Endothelial cell (in vitro differentiated cells): ENCODE measurements around the gene SLC47A1. TPM values are rescaled to one million over a fixed set of nuclear protein-coding genes. Genes with fewer than 3 reads are reported as not detected.
A peak's percentile ranks its signal among the peaks of the same experiment; 100 is the strongest.

Source experiments
- DNase-seq: peaks from one replicate; pipeline ENCODE4 v3.0.0; 2021; ENCODE audit warnings: low spot score
- H3K27ac Mint-ChIP-seq: one replicate; pipeline ENCODE4 v1.8.0; 2021; ENCODE audit warnings: mixed read lengths, inconsistent platforms; ENCODE audit not compliant: unreplicated experiment
- H3K27me3 Mint-ChIP-seq: one replicate; pipeline ENCODE4 v1.8.0; 2021; ENCODE audit warnings: mild to moderate bottlenecking, moderate library complexity, mixed read lengths, inconsistent platforms; ENCODE audit not compliant: unreplicated experiment
- H3K36me3 Mint-ChIP-seq: one replicate; pipeline ENCODE4 v1.8.0; 2021; ENCODE audit warnings: mild to moderate bottlenecking, low read depth, mixed read lengths, inconsistent platforms; ENCODE audit not compliant: unreplicated experiment
- H3K4me1 Mint-ChIP-seq: one replicate; pipeline ENCODE4 v1.8.0; 2021; ENCODE audit warnings: mild to moderate bottlenecking, mixed read lengths, inconsistent platforms; ENCODE audit not compliant: unreplicated experiment
- H3K4me3 Mint-ChIP-seq: one replicate; pipeline ENCODE4 v1.8.0; 2021; ENCODE audit warnings: mild to moderate bottlenecking, mixed read lengths, inconsistent platforms; ENCODE audit not compliant: unreplicated experiment
- H3K9me3 Mint-ChIP-seq: one replicate; pipeline ENCODE4 v1.8.0; 2021; ENCODE audit warnings: mixed read lengths, inconsistent platforms; ENCODE audit not compliant: unreplicated experiment
- total RNA-seq: library from RNA; stranded (reverse); fragmentation: NEBNext Ultra II Directional; extraction: Animal tissue kit (Norgen Biotek cat#: 25700); gene quantifications from one replicate; pipeline ENCODE4 v1.2.1, GENCODE V29; 2021; ENCODE audit not compliant: unreplicated experiment
- TF ChIP-seq, protein P1 (sequence below): fragments of 200-600 bp; sonication (generic); IDR thresholded peaks from one replicate; pipeline ENCODE4 v1.5.0; 2021; ENCODE audit warnings: antibody characterized with exemption; ENCODE audit not compliant: unreplicated experiment

Gene SLC47A1
- total RNA-seq, 1 donor from 2014 or later: 6.8 TPM

DNA sequence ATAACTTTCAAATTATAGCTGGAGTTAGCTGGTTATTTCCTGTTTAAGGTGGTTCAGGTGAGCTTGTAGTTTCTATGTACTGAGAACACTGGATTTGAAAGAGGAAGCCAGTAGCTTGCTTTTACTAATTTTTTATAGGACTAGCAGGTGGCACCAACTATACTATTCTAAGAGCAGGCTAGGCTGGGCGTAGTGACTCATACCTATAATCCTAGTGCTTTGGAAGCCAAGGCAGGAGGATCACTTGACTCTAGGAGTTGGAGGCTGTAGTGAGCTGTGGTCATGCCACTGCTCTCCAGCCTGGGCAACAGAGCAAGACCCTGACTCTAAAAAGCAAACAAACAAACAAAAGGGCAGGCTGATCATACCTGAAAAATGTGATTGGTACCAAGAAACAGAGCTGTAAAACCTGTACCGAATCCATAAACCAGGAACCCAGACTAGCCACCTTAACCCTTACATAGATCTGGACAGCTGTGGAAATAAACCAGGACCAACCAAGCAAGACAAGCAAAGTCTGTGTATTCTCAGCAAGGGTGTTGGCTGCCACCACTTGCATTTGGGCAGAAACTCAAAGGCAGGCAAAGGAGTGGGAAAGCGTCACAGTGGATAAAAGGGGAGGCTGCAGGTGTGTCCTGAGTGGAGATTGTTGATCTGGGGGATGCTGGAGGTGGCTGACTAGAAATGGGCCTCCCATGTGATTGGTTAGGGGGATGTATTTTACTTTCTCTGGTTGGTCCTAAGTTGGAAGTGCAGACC lies 36.3 kb downstream of the SLC47A1 start:
- peaks cover 2% of the 10 kb centered on the region for H3K27me3 Mint-ChIP-seq
- TF ChIP-seq, protein P1, sequence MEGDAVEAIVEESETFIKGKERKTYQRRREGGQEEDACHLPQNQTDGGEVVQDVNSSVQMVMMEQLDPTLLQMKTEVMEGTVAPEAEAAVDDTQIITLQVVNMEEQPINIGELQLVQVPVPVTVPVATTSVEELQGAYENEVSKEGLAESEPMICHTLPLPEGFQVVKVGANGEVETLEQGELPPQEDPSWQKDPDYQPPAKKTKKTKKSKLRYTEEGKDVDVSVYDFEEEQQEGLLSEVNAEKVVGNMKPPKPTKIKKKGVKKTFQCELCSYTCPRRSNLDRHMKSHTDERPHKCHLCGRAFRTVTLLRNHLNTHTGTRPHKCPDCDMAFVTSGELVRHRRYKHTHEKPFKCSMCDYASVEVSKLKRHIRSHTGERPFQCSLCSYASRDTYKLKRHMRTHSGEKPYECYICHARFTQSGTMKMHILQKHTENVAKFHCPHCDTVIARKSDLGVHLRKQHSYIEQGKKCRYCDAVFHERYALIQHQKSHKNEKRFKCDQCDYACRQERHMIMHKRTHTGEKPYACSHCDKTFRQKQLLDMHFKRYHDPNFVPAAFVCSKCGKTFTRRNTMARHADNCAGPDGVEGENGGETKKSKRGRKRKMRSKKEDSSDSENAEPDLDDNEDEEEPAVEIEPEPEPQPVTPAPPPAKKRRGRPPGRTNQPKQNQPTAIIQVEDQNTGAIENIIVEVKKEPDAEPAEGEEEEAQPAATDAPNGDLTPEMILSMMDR: no peak

DNA sequence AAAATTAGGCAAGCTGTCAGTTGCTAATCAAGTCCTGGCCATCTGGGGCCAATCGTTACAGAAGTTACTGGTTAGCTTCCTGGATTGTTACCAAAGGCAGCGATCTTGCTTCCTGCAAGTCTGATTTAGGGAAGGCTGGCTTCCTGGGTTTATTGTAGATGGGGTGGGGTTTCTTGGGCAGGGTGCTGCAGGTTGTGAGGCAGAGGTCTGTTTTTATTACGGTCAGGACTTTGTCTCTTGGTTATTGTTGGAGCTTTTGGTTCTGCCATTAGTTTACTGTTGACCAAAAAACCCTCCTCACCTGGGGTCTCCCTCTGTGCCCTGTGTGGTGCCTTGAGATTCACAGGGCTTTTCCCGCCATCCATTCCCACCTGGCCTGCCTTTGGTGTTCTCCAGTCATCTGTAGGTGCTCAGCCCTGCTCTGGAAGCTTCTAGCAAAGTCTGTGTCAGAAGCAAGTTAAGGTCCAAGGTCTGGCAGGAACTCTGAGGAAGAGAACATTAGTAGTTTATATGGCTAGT lies 36.9 kb downstream of the SLC47A1 start:
- no peak for DNase-seq
- Mint-ChIP-seq H3K4me1 (peaks cover 5% of the 10 kb centered on the region), H3K4me3 (no peak overlapping the region), H3K27me3 (no peaks in the 10 kb centered on the region), H3K36me3 (no peaks in the 10 kb centered on the region), H3K9me3 (no peaks in the 10 kb centered on the region), H3K27ac (no peak overlapping the region)
- TF ChIP-seq, protein P1: no peak

More for the DNA sequence above, 36.3 kb downstream of the SLC47A1 start:
- Mint-ChIP-seq H3K36me3 (no peaks in the 10 kb centered on the region), H3K4me1 (peaks cover 5% of the 10 kb centered on the region), H3K27ac (no peak overlapping the region), H3K4me3 (no peak overlapping the region), H3K9me3 (no peaks in the 10 kb centered on the region)
- DNase-seq: no peak

DNA sequence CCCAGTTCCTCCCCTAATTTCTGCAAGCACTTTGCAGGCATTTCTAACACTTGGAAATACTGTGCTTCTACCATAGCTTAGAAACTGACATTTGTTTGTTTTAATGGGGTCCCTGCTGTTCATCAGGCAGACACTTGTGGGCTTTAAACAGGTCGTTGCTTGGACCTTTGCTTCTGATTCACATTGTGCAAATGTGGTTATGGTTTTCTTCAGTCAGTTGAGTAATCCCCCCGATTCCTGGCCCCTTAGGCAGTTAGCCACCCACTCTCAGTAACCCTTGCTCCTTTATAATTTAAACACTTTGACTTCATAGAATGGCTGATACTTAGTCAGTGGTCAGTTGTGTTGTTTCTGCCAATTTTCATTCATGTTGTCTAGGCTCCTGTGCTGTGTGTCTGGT lies 39.4 kb downstream of the SLC47A1 start:
- TF ChIP-seq, protein P1: no peak
- no peak for DNase-seq
- H3K9me3 Mint-ChIP-seq: no peaks in the 10 kb centered on the region
- no peaks in the 10 kb centered on the region for H3K27me3 Mint-ChIP-seq
- H3K4me1 Mint-ChIP-seq: peaks cover 5% of the 10 kb centered on the region
- no peaks in the 10 kb centered on the region for H3K36me3 Mint-ChIP-seq
- no peak overlapping the region for H3K27ac Mint-ChIP-seq
- no peak overlapping the region for H3K4me3 Mint-ChIP-seq

DNA sequence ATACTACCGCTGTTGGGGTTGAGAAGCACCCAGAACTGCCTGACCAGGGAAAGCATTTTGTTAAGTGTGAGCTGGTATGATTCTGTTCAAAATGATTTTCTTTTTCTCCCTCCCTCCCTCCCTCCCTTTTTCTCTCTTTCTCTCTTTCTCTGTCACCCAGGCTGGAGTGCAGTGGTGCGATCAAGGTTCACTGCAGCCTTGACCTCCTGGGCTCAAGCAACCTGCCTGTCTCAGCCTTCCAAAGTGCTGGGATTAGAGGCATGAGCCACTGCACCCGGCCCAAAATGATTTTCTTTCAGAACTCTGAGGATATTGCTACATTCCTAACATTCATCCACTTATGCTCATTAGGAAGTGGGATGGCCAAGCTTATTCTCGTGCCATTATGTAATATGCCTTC lies 41.3 kb downstream of the SLC47A1 start:
- Mint-ChIP-seq H3K27me3 (peaks cover 2% of the 10 kb centered on the region), H3K4me1 (peaks cover 5% of the 10 kb centered on the region), H3K36me3 (no peaks in the 10 kb centered on the region), H3K27ac (peak overlapping the region; percentile 57), H3K9me3 (no peaks in the 10 kb centered on the region), H3K4me3 (no peak overlapping the region)
- DNase-seq: no peak
- TF ChIP-seq, protein P1: no peak

DNA sequence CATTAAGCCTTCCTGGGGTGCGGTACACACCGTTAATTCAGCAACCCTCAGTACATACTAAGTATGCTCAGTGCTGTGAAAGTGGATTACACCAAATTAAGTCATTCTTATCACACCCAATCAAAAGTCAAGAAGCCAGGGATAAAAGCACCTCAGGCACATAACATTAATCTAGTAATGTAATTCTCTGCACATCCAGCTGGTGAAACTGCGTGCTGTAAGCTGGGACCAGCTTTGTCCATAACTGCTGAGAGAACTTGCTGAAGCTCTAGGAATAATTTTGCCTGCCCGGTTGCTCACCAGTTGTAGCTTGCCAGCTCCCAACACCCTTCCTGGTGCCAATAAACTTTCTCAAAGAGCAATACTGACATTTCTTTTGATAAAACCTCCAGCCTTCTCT lies 44.9 kb downstream of the SLC47A1 start:
- Mint-ChIP-seq H3K9me3 (no peaks in the 10 kb centered on the region), H3K4me1 (no peaks in the 10 kb centered on the region), H3K27ac (no peak overlapping the region), H3K4me3 (no peak overlapping the region), H3K27me3 (peaks cover 4% of the 10 kb centered on the region), H3K36me3 (no peaks in the 10 kb centered on the region)
- TF ChIP-seq, protein P1: no peak
- DNase-seq: no peak
